ENCODE results near the gene PRSS38.

DNA sequence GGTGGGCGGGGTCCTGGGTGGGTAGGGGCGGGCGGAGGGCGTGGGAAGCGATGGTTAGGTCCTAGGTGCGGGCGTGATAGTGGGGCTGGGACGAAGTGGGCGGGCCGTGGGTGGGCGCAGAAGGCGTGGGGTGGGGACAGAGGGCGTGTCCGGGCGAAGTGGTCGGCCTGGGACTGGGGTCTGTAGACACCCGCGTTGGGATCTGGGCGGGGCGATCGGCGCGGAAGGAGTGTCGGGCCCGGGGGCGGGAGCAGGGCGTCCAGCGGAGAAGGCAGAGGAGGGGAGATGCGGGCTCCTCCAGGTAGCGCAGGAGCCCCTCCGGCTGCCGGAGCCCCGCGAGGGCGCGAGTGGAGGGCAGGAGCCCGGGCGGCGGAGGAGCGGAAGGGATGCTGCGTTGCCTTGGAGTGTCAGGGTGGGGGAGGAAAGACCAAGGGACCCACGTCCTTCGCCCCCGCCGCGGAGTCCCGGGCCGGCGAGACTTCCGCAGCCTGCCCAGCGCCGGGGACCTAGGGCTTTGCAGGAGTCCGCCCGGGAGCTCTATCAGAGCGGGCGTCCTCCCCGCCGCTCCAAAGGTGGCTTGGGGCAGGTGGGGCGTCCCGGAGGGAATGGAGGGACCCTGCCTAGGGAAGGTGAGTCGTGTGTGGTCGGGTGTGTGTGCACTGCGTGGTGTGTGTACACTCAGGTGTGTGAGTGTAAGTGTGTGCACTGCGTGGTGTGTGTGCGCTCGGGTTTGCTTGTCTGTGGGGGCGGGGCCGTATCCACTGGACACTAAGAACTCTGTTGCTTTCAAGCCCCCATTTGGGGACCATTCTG lies 27.0 kb upstream of the PRSS38 start:
- TF ChIP-seq, protein P1, sequence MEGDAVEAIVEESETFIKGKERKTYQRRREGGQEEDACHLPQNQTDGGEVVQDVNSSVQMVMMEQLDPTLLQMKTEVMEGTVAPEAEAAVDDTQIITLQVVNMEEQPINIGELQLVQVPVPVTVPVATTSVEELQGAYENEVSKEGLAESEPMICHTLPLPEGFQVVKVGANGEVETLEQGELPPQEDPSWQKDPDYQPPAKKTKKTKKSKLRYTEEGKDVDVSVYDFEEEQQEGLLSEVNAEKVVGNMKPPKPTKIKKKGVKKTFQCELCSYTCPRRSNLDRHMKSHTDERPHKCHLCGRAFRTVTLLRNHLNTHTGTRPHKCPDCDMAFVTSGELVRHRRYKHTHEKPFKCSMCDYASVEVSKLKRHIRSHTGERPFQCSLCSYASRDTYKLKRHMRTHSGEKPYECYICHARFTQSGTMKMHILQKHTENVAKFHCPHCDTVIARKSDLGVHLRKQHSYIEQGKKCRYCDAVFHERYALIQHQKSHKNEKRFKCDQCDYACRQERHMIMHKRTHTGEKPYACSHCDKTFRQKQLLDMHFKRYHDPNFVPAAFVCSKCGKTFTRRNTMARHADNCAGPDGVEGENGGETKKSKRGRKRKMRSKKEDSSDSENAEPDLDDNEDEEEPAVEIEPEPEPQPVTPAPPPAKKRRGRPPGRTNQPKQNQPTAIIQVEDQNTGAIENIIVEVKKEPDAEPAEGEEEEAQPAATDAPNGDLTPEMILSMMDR (IDR thresholded peaks at IDR 0.05) = no peak
- TF ChIP-seq POLR2A (IDR thresholded peaks at IDR 0.05) = no peak
